Measurements from ENCODE around the gene SLC4A7. TPM values are rescaled to one million over a fixed set of nuclear protein-coding genes. Genes with fewer than 3 reads are reported as not detected.

SLC4A7 gene
- polyA plus RNA-seq, 1 of the 3 experiments (the other 2 are of a cell fraction): 3.9 TPM

- no peak for DNase-seq
- H2AFZ ChIP-seq (ENCODE audit: low read depth): no peak overlapping the region
- no peaks in the 10 kb centered on the region for H3K9me3 ChIP-seq
- H3K79me2 ChIP-seq (ENCODE audit: insufficient read depth): peaks cover 11% of the 10 kb centered on the region; the same call in 1 of the 2 replicates
- H3F3A ChIP-seq (replicated peaks; ENCODE audit: insufficient read depth): peaks cover 34% of the 10 kb centered on the region
- no peaks in the 10 kb centered on the region for H3K27me3 ChIP-seq (ENCODE audit: insufficient read depth)
- H3K27ac ChIP-seq (ENCODE audit: low read depth in 2 of 2, low read length in 1 of 2): peak overlapping the region; percentile 39 to 79; a peak in 3 of 4 replicates
- no peak overlapping the region for H3K9ac ChIP-seq
- no peak overlapping the region for H3K4me3 ChIP-seq (ENCODE audit: low read depth in 2 of 2, low read length in 1 of 2)
- H3K36me3 ChIP-seq (replicated peaks in 1 of 2; ENCODE audit: control insufficient read depth in 1 of 2, insufficient read depth in 2 of 2, low read length in 1 of 2): peaks cover 48 to 73% of the 10 kb centered on the region in 2 experiments
- POLR2A ChIA-PET: no interaction called here
- no peaks in the 10 kb centered on the region for H3K9me2 ChIP-seq
- WGBS (ENCODE audit: low lambda C conversion rate): 27% methylated on average over 6 of the region's 6 CpGs
- peaks cover 3 to 13% of the 10 kb centered on the region in 2 experiments; a peak in 3 of 4 replicates for H3K4me1 ChIP-seq (ENCODE audit: control insufficient read depth in 1 of 2, insufficient read depth in 2 of 2, low read depth in 1 of 2, low read length in 1 of 2)
- peak overlapping the region; percentile 57; the same call in 1 of the 2 replicates for H3K4me2 ChIP-seq
- peaks cover 17% of the 10 kb centered on the region for H4K20me1 ChIP-seq (ENCODE audit: insufficient read depth)
- CTCF ChIA-PET: interaction anchor here (0.9 kb wide), 1 partner anchor 296 kb away, joined by 3 read pairs; no protein-coding TSS in a partner anchor
- TF ChIP-seq REST (IDR thresholded peaks at IDR 0.05; ENCODE audit: low read depth, low read length) (no peak), ELF1 (IDR thresholded peaks at IDR 0.05) (peak; percentile 53; the same call in 1 of the 2 replicates), IRF3 (IDR thresholded peaks at IDR 0.05; ENCODE audit: low read depth, low read length) (no peak), GABPA (IDR thresholded peaks at IDR 0.05; ENCODE audit: low read depth) (peak; percentile 19; the same call in 1 of the 2 replicates), FOXM1 (IDR thresholded peaks at IDR 0.05; ENCODE audit: low read depth) (no peak), RFX5 (IDR thresholded peaks at IDR 0.05; ENCODE audit: low read length) (no peak), POLR2AphosphoS5 (IDR thresholded peaks at IDR 0.05; ENCODE audit: low read depth, low read length) (peak; percentile 80; the same call in 1 of the 2 replicates), TEAD4 (IDR thresholded peaks at IDR 0.05; ENCODE audit: borderline replicate concordance, insufficient read depth) (peak; percentile 94), RXRA (IDR thresholded peaks at IDR 0.05; ENCODE audit: borderline replicate concordance, low read depth) (peak; percentile 43; the same call in 1 of the 2 replicates), TCF12 (IDR thresholded peaks at IDR 0.05) (peak; percentile 96), GATA2 (CRISPR knock-in tag; IDR thresholded peaks at IDR 0.05) (no peak), FOSL2 (IDR thresholded peaks at IDR 0.05; ENCODE audit: borderline replicate concordance, low read depth) (peak; percentile 92), MEF2A (IDR thresholded peaks at IDR 0.05; ENCODE audit: borderline replicate concordance, low read depth) (peak; percentile 10; the same call in 1 of the 2 replicates), SMC3 (IDR thresholded peaks at IDR 0.05; ENCODE audit: low read depth, low read length) (0 out of 2 replicates have a peak, but pooled peaks have one; percentile 5), NRF1 (IDR thresholded peaks at IDR 0.05; ENCODE audit: low read depth, low read length) (no peak), NFIC (IDR thresholded peaks at IDR 0.05; ENCODE audit: borderline replicate concordance) (peak; percentile 96), YY1 (IDR thresholded peaks at IDR 0.05; ENCODE audit: low read depth) (no peak), EP300 (IDR thresholded peaks at IDR 0.05; ENCODE audit: borderline replicate concordance in 1 of 2, low read depth in 1 of 2, low read length in 1 of 2) (peak in 1 of 2 experiments; percentile 89; a peak in 3 of 4 replicates), FOXJ3 (CRISPR knock-in tag; IDR thresholded peaks at IDR 0.05) (no peak), RAD21 (IDR thresholded peaks at IDR 0.05; ENCODE audit: low read length) (no peak), SIN3A (IDR thresholded peaks at IDR 0.05; ENCODE audit: borderline replicate concordance, low read depth, low read length) (peak; percentile 50; the same call in 1 of the 2 replicates), CHD2 (IDR thresholded peaks at IDR 0.05; ENCODE audit: low read length, partially characterized antibody) (no peak), TAF1 (IDR thresholded peaks at IDR 0.05; ENCODE audit: borderline replicate concordance, low read depth, low read length) (peak; percentile 19; the same call in 1 of the 2 replicates), EZH2phosphoT487 (IDR thresholded peaks at IDR 0.05; ENCODE audit: borderline replicate concordance, low read depth) (no peak), RCOR1 (IDR thresholded peaks at IDR 0.05; ENCODE audit: low read length) (no peak; the same call in 1 of the 2 replicates), JUND (IDR thresholded peaks at IDR 0.05) (peak; percentile 91)
- TF ChIP-seq, protein P1, sequence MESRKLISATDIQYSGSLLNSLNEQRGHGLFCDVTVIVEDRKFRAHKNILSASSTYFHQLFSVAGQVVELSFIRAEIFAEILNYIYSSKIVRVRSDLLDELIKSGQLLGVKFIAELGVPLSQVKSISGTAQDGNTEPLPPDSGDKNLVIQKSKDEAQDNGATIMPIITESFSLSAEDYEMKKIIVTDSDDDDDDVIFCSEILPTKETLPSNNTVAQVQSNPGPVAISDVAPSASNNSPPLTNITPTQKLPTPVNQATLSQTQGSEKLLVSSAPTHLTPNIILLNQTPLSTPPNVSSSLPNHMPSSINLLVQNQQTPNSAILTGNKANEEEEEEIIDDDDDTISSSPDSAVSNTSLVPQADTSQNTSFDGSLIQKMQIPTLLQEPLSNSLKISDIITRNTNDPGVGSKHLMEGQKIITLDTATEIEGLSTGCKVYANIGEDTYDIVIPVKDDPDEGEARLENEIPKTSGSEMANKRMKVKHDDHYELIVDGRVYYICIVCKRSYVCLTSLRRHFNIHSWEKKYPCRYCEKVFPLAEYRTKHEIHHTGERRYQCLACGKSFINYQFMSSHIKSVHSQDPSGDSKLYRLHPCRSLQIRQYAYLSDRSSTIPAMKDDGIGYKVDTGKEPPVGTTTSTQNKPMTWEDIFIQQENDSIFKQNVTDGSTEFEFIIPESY (IDR thresholded peaks at IDR 0.05; ENCODE audit: borderline replicate concordance, low read depth): peak; percentile 58; the same call in 1 of the 2 replicates
- TF ChIP-seq, protein P2, sequence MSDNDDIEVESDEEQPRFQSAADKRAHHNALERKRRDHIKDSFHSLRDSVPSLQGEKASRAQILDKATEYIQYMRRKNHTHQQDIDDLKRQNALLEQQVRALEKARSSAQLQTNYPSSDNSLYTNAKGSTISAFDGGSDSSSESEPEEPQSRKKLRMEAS (IDR thresholded peaks at IDR 0.05; ENCODE audit: low read depth): peak; percentile 66; the same call in 1 of the 2 replicates
Measured at GRCh38 chr3:27431116-27431515, 53.1 kb downstream of the SLC4A7 start.

Data from SK-N-SH (cell line).